ENCODE measurements around the gene ADD3.

DNA sequence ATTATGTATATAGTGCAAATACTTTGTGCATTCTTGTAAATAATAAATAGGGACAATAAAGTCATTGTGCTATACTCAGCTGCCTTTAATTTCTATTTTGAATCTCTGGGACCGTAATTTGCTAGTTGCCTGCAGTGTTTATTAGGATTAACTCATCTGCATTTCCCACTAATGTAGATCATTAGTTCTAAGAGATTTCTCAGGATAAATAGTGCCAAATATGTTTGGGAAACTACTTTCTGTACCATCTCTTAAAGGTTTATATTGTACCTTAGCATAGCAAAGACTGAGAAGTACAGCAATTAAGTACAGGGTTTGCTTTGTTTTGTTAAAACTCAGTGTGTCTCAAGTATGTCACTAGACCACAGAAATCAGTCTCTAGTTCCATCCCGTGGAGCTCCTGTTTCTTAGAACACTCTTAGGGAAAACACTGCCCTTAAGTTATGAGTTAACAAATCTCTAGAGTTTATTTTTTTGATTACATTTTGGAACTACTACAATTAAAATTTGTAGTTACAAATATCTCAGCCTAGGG is 26.0 kb downstream of the ADD3 start:
- TF ChIP-seq GATA2 (IDR thresholded peaks at IDR 0.05; ENCODE audit: low read depth, low read length) (no peak), GATA3 (IDR thresholded peaks at IDR 0.05; ENCODE audit: low read depth, low read length) (no peak)
